ENCODE results near the gene AQP12A.
"Not testable (repeated sequence)": the region's sequence is repeated elsewhere in the genome, so short reads cannot be mapped to it uniquely, and the experiment has no call there.

AQP12A gene

DNA sequence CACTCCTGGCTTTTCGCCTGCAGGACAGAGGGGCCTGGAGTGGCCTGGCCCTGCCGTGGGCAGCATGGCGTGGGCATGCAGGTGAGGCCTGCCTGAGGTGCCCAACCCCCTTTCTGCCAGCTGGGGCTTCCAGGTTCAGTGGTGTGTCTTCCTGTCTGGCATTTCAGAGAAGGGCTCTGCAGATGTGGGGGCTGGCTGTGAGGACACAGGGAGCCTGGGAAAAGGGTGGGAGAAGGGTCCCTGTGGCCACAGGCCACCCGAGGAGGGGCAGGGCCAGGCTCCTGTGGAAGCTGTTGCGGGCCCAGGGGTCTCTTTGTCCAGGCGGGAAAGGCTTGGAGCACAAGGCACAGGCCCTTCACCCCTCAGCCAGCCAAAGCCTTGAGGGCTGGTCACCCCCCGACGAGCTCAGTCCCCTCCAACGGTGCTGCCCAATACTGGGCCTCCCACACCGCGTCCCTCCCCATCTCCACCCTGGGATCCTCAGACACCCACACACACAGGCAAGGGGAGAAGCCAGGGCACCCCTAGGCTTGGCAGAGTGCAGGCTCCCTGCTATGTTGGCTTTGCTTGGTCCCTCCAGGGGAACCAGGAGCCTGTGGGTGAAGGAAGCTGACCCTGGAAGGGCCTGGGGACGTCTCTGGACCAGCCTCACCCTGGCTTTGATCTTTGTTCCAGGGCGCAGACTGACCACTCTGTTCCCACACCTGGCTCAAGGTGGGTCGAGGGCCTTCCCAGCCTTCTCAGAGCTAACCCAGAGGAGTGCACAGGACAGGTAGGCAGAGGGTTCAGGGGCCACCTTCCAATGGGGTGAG, 3.7 kb upstream of the AQP12A start:
- no peak for DNase-seq (ENCODE audit: low read depth, low spot score)

DNA sequence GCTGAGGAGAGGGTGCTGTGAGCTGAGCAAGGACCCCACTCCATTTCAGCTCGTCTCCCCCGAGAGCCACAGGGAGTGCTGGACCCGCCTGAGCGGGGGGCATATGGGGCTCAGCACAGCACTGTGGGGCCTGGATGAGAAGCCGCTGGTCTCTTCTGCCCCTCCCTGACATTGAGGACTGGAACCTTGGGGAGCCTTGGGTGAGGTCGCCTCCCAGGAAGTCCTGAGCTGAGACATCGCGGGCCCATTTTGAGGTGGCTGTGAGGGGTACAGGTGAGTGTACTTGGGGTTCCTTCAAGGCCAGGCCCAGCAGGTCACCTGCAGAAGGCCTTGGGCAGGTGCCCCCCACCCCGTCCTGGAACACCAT, 3.1 kb upstream of the AQP12A start:
- no peak for DNase-seq (ENCODE audit: low read depth, low spot score)

DNA sequence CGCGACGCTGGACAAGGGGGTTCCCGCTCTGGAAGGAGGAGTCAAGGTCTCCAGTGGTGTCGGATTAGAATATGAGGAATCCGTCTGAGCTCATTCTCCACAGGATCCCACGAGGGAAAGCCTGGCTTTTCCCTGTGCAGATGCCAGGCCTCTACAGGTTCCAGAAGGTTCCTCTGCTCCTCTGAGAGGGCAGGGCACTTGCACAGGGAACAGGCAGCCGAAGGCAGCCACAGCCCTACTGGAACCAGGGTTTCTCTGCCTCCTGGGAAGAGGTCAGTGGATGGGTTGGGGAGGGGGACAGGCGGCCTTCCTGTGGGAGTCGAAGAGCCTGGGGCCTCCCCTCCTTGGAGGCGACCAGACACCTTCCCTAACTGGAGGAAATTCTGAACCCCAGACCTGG, 1.7 kb upstream of the AQP12A start:
- DNase-seq (ENCODE audit: low read depth, low spot score), result no peak

DNA sequence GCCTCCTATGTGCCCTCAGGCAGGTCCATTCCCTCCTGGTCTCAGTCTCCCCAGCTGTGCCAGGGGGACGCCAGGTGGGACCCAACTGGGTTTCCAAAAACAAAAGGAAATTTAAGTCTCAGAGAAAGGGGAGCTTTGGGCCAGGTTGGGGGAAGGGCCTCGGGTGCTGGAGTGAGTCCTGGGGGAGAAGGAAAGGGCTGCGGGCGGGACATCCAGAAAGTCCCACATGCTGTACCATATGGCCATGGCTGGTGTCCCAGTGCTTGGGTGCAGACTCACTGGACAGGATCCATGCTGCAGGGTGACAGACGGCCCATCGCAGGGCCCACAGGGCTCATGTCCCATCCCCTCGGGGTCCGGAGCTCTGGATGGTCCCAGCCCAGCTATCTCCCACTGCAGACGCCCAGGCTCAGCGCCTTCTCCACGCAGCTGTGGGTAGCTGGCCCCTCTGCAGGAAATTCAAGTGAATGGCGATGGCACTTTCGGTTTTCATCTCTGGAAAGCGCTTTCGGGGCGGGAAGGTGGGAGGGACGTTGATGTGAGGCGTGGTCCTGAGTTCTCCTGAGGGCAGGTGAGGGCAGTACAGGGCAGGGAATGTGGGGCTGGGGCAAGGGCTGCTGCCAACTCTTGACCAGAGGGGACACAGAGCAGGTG, 1.1 kb upstream of the AQP12A start:
- DNase-seq (ENCODE audit: low read depth, low spot score), result not testable (repeated sequence)

DNA sequence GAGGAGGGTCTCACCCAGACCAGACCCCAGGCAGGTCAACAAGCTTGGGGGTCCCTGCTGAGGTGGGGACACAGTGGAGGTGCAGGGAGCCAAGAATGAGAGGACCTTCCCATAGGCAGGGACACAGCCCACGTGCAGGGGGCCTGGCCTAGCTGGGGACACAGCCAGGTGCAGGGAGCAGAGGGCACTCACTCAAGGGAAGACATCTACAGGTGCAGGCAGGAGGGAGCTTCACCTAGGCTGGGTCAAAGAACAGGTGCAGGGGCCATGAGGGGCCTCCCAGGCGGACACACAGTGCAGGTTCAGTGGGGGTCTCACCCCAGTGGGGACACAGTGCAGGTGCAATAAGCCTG, 615 bp upstream of the AQP12A start:
- DNase-seq (ENCODE audit: low read depth, low spot score), result not testable (repeated sequence)

DNA sequence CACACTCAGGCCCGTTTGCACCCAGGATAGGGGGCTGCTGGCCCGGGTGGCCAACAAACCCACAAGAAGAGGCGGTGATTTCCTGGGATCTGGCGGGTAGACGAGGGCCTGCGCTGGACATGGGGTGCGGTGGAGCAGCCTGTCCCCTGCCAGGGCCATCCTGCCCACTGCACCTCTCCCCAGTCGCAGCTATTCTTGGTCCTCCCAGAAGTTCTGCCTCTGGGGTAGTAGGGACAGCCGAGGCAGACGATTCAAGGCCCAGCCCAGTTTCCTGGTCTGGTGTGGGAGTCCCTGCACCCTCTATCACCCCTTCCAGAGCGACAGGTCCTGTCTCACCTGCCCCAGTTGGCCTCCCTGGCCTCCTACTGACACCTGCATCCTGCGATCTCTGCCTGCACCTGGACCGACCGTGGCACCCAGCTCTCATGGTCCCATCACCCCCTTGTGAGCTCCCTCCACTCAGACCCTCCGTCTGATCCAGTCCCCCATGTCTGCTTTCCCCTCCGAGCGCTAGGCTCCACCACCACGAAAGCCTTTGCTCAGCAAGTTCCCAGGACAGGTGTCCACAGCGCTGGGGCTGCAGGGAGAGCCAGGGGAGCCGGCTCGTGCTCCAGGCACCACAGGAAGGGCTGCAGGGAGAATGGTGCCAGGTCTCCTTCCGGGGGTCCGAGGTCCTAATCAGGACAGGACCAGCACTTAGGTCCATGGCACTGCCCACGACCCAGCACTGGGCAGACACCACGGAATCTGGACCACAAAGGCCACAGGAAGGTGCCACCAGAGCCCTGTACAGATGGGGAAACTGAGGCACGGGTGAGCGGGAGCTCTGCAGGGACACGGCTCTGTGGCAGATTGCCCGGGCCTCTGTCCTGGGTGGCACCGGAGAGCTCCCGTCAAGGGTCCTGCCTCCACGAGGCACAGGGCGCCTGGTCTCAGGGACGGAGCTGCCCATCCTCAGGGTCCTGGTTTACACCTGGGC, 1.2 kb downstream of the AQP12A start:
- DNase-seq (ENCODE audit: low read depth, low spot score), result not testable (repeated sequence)

DNA sequence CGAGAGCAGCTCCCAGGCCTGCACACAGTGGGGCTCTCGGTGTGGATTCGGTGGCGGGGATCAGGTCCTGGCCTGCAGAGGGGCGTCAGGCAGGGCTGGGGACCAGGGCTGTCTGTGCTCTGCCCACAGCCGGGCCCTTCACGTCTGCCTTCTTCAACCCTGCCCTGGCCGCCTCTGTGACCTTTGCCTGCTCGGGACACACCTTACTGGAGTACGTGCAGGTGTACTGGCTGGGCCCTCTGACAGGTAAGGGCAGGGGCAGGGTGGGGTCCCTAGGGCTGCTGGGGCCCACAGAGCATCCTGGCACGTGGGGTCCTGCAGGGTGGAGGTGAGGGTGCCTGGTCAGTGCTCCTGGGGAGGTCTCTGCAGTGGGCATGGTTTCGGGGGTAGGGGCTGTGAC, 2.6 kb downstream of the AQP12A start:
- not testable (repeated sequence) for DNase-seq (ENCODE audit: low read depth, low spot score)

DNA sequence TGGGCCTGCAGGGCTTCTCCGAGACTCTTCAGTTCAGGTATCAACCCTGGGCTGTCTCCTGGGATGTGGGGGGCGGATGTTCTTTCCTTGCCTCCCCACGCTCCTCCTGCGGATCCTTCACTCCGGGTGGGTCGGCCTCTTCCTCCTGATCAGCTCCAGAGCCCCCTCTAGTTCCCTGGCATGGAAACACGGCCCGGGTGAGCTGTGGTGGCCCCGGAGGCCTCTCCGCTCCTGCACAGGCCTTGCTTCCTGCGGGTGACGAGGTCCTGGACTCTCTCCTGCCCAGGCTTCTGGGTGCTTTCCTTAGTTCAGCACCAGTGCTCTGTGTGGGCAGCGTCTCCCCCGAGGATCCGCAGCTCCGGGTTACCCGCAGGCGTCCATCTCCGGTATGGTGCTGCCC, 3.9 kb downstream of the AQP12A start:
- DNase-seq (ENCODE audit: low read depth, low spot score), result not testable (repeated sequence)

DNA sequence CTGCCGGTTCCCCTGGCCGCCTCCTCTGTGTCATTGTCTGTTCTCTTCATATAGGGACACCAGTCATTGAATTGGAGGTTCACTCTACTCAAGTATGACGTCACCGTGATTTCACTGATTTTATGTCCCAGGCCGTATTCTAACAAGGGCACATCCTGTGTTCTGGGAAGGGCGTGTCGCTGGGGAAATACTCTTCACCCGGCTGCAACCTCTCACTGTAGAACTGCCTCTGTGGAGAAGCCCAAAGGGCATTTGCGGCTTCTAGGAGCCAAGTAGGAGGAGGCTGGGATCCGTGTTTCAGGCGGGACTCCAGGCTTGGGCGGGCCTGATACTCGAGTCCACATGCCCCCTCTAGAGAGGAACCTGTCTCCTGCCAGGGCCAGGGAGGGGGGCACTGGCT, 4.8 kb downstream of the AQP12A start:
- not testable (repeated sequence) for DNase-seq (ENCODE audit: low read depth, low spot score)

DNA sequence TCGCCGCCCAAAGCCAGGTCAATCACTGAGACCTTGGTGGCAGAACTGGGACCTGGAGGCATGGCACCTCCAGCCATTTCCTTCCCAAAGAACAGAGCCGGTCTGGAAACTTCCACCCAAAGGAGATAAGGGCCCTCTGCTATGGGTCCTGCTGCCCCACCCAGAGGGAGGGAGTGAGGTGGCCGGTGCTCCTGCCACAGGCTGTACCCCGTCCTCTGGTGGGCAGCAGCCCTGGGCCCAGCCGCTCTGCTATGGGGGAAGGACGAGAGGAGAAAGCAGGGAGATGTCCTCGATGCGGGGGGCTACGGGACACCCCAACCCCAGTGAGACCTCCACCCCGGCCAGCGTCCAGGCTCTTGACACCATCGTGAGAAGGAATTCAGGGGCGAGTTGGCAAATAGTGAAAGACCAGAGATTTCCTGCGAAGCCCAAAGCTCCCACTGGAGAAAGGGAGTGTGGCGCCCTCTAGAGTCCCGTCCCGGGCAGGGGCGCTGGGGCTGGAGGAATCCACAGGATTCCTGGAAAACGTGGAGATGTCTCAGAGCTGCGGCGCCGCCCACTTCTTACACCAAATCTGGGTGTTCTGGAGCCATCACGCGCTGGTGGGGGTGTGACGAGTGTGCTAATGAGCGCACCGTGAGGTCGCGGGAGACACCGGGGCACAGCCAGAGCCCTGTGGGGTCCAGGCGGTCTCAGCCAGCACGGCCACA, 7.3 kb downstream of the AQP12A start:
- DNase-seq (ENCODE audit: low read depth, low spot score), result not testable (repeated sequence)

DNA sequence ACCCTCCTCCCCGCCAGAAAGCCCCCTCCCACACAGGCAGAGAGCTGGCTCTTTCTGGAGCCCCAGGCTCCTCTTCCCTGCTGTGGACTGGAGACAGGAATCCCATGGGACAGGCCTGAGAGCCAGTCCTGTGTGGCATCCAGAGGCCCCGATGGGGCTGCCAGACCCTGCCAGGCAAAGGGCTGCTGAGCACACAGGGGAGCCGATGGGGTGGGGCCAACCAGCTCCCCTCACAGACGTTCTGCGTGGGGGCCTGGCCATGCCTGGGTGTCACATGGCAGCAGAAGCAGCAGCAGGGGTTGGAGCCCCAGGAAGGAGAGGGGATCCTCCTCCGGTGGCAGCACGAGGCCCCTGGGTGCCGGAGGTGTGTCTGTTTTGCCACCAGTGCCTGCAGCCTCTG, 8.2 kb downstream of the AQP12A start:
- not testable (repeated sequence) for DNase-seq (ENCODE audit: low read depth, low spot score)

DNA sequence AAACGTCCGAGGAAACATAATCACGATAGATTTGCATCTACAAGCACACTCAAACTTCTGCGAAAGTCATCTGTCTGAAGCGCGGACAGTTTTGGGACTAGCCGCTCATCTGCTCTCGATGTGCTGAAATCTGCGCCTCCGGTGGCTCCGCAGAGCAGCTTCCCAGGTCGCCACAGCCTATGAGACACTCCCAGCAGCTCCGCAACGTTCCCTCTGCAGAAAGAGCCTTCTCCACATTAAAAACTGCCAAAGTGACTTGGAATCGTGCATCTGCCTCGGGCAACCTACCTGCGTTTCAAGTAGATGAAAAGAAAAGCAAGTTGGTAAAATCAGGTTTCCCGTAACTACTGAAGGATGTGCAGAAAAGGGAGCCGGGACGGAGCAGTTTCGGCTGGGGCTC, 8.9 kb downstream of the AQP12A start:
- not testable (repeated sequence) for DNase-seq (ENCODE audit: low read depth, low spot score)

DNA sequence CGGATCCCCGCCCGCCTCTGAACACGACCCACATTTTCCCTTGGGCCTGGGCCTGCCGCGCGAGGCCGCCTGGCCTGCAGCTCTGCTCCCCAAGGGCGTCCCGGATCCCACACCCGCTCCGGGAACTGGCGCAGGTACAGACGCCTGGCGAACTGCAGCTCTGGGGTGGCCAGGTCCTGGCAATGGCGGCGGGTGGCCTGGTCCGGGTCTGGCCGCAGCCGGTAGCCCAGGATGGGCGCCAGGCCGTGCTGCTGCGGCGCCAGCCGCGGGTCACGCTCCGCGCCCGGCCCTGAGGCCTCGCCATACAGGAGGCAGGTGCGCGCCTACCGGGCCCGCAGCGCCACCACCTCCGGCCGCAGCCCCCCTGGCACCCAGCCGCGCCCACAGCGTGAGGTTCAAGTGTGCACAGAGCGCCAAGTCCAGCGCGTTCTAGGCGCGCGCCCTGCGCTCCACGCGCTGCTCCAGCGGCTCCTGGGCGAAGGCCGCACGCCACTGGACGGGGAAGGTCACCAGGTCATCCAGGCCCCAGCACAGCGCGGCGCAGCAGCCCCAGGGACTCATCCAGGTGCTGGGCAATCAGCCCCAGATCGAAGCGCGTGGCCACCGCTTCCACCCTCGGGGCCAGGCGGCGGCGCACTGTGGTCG, 9.5 kb downstream of the AQP12A start:
- DNase-seq (ENCODE audit: low read depth, low spot score), result no peak

DNA sequence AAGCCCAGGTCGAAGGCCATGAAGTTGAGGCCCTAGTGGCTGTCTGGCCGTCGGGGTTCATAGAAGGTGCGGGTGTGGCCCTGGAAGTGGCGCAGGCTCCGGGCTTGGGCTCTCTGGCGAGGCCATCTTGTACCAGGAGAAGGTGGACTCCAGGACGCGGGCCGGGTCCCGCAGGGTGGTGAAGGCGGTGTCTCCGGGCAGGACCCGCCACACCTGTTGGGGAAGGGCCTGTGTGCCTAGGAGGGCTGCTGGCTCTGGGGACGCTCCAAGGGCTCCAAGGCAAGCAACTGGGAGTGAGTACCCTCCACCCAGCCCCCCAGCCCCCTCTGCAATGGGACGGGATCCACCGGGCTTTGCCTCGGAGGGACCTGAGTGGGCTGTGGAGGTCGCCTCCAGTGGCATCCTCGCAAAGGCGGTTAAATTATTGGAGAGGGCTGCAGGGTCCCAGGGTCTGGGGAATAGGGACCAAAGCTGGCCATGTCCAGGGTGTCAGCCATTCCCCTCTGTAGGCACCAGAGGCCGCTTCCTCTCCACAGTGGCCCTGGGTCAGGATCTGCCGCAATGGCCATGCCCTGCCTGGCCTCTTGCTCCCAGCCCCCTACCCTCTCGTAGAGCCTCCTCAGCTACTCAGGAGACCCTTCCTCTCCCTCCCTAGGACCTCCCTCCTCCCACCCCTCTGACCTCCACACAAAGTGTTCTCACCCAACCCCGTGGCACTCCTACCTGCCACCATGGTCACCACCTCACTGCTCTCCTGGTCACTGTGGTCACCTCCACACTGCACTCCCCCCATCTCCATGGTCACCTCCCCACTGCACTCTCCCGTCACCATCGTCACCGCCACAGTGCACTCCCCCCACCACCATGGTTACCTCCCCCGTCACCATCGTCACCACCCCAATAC, 10.3 kb downstream of the AQP12A start:
- no peak for DNase-seq (ENCODE audit: low read depth, low spot score)

DNA sequence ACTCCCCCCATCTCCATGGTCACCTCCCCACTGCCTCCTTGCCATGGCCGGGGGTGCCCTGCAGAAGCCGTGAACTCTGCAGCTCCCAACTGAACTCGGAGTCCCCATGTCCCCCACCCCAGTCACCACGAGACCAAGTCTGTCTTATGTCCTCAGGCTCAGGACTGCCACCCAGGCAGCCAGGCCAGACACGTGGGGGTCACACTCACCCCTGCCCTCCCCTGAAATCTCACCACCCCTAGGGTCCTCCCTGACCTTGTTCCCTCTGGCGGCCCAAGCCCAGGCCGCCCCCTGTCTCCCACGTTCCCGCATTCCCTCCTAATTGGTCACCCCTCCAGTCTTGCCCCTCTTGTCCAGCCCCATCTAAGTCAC, 11.0 kb downstream of the AQP12A start:
- no peak for DNase-seq (ENCODE audit: low read depth, low spot score)

DNA sequence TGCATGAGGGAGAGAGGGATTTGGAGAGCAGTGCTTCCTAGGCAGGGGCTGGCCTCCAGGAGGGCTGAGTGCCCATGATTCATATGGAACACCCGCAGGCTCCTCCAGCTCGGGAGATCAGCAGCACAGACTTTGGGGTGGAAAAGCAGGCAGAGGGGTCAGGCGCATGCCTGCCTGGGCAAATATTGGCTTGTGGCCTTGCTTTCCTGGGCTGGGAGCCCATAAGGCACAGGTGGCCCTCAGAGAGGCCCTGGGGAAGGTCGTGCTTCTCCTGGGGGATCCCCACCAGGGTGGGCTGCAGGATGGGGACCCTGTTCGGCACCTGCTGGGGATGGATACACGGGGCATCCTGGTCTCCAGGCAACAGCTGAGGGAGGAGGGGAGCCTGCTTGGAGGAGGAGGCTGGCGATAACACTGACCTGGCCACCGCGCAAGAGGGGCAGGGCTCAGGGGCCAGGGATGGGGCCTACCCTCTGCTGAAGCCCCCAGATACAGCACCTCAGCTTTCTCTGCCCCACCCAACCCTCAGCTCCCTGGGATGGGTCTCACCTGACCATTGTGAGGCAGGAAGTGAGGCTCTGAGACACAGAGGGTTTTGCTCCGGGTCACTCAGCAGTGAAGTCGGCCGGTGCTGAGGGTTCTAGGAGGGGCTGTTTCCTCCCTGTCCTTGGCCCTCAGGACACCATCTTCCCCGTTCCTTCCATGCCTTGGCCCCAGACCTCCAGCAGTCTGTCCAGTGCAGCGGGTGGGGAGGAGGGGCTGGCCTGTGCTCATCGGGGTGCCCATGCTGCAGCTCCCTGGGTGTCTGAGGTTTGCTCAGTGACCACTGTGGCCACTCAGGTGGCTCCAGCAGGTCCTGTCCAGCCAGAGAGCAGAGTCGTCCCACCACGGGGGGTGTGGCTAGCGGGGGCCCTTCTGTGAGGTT, 12.0 kb downstream of the AQP12A start:
- DNase-seq (ENCODE audit: low read depth, low spot score), result no peak

DNA sequence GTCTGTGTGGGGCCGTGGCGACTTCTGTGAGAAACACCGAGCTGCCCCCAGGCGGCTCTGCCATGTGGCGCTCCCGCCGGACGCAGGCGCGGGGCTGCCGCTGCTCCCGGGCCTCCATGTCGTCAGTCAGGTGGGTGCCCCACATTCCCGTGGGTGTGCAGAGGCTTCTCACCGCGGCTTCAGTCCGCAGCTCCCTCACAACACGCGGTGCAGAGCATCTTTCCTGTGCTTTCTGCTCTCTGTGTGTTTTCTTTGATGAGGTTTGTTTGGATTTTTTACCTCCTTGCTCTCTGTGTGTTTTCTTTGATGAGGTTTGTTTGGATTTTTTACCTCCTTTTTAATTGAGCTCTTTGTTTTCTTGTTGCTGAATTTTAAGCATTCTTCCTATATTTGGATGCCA, 13.0 kb downstream of the AQP12A start:
- no peak for DNase-seq (ENCODE audit: low read depth, low spot score)

DNA sequence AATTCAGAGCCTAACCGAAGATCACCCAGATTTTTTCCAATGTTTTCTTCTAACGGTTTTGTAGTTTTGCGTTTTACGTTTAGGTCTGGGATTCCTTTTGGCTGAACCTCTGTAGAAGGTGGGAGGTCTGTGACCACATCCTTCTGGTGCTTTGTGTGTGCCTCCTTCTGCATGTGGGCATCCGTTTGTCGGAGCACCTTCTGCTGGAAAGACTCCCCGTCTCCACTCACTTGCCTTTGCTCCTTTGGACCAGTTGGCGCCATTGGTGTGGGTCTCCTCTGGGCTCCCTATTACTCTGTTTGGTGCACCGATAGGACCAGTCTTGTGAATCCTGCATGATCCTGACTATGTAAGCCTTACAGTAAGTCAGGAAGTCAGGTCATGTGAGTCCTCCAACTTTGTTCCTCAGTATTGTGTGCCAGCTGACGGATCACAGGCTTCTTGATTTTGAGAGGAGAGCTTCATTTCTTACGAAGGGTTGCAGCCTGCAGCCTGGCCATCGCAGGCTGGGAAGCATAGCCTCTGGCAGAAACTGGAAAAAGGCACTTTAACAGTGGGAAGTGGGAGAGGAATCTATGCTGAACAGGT, 13.6 kb downstream of the AQP12A start:
- DNase-seq (ENCODE audit: low read depth, low spot score), result no peak
